ENCODE data around the gene DCTN5.

GRCh38 chr16:23706439-23706838 lies 65.2 kb downstream of the DCTN5 start:
- TF ChIP-seq CTCF (IDR thresholded peaks at IDR 0.05) (no peak), POLR2A (IDR thresholded peaks at IDR 0.05) (no peak)

Data from body of pancreas (tissue), 4 donors.